HepG2 (cell line): ENCODE measurements around the gene PCDHGA6. TPM values are rescaled to one million over a fixed set of nuclear protein-coding genes. Genes with fewer than 3 reads are reported as not detected.
A peak's percentile ranks its signal among the peaks of the same experiment; 100 is the strongest.

Experiments used
- ARHGAP35 ChIP-seq: sonication (generic); formaldehyde crosslinking; IDR thresholded peaks from 2 replicates; pipeline ENCODE4 v1.9.0; 2022; ENCODE audit warnings: mild to moderate bottlenecking, inconsistent platforms, moderate library complexity, missing genetic modification reagents, borderline replicate concordance
- ELF1 ChIP-seq: sonication (generic); formaldehyde crosslinking; IDR thresholded peaks from 2 replicates; pipeline ENCODE4 v1.4.0; 2020; ENCODE audit warnings: missing genetic modification reagents
- ELF3 ChIP-seq: IDR thresholded peaks from 2 replicates; pipeline ENCODE4 v1.6.1; 2016; ENCODE audit warnings: missing genetic modification reagents, missing compliant biosample characterization
- ESRRA ChIP-seq: sonication (generic); formaldehyde crosslinking; IDR thresholded peaks from 2 replicates; pipeline ENCODE4 v1.5.1; 2020; ENCODE audit warnings: mild to moderate bottlenecking, low read depth, missing genetic modification reagents
- FOXA1 ChIP-seq, 2 experiments: fragments of 450-650 bp in 1 of 2; sonication (generic) in 1 of 2; formaldehyde crosslinking in 1 of 2; IDR thresholded peaks; 2 replicates each; pipeline versions ENCODE4 v1.4.0 to v1.6.1; 2016 to 2020; ENCODE audit warnings: missing genetic modification reagents in 1 of 2
- MXD4 ChIP-seq: IDR thresholded peaks from 2 replicates; pipeline ENCODE4 v1.6.1; 2016; ENCODE audit warnings: mild to moderate bottlenecking, missing biosample characterization, missing genetic modification reagents
- TBX2 ChIP-seq: sonication (generic); formaldehyde crosslinking; IDR thresholded peaks from 2 replicates; pipeline ENCODE4 v1.5.0; 2020; ENCODE audit warnings: missing genetic modification reagents, mild to moderate bottlenecking, borderline replicate concordance
- ZGPAT ChIP-seq: IDR thresholded peaks from 2 replicates; pipeline ENCODE4 v1.6.1; 2016; ENCODE audit warnings: mild to moderate bottlenecking
- ZNF317 ChIP-seq: sonication (generic); formaldehyde crosslinking; IDR thresholded peaks from 2 replicates; pipeline ENCODE4 v1.5.0; 2020; ENCODE audit warnings: mild to moderate bottlenecking, missing genetic modification reagents
- ZNF543 ChIP-seq: sonication (generic); formaldehyde crosslinking; IDR thresholded peaks from 2 replicates; pipeline ENCODE4 v1.4.0; 2020; ENCODE audit warnings: mild to moderate bottlenecking, missing genetic modification reagents
- ZNF552 ChIP-seq: sonication (generic); formaldehyde crosslinking; IDR thresholded peaks from 2 replicates; pipeline ENCODE4 v1.9.0; 2022; ENCODE audit warnings: missing genetic modification reagents, mild to moderate bottlenecking, borderline replicate concordance
- ZNF7 ChIP-seq: IDR thresholded peaks from 2 replicates; pipeline ENCODE4 v1.6.1; 2016; ENCODE audit warnings: missing biosample characterization, missing genetic modification reagents
- polyA plus RNA-seq, 8 experiments: library from polyadenylated mRNA; depleted of rRNA in 3 of 8; stranded (reverse) in 7 of 8; unstranded in 1 of 8; fragments of >200 nt; fragmentation: Illumina TruSeq in 4 of 8; extraction: Trizol in 4 of 8; gene quantifications; 2 replicates each; pipeline versions ENCODE4 v1.2.1 to v1.2.3, GENCODE V29; 2011 to 2016; ENCODE audit warnings: low read depth in 4 of 8, missing spikeins in 1 of 8, mixed read lengths in 1 of 8; ENCODE audit not compliant: insufficient read depth in 1 of 8
- total RNA-seq, 5 experiments: library from RNA; depleted of rRNA; stranded (reverse); fragments of >200 nt; fragmentation: Illumina TruSeq; extraction: Trizol; gene quantifications; 2 replicates each; pipeline ENCODE4 v1.2.3, GENCODE V29; 2016; ENCODE audit warnings: low read depth in 1 of 5
- TF ChIP-seq, protein P1 (sequence below): sonication (generic); formaldehyde crosslinking; IDR thresholded peaks from 2 replicates; pipeline ENCODE4 v1.4.0; 2020; ENCODE audit warnings: missing genetic modification reagents
- TF ChIP-seq, protein P2 (sequence below): sonication (generic); formaldehyde crosslinking; IDR thresholded peaks from 2 replicates; pipeline ENCODE4 v1.4.0; 2020; ENCODE audit warnings: missing genetic modification reagents

Gene PCDHGA6
- total and polyA plus RNA-seq, 2 of the 13 experiments (the other 11 are each of a cell fraction or from before 2014, with no cell fraction given) = 0.33 to 0.51 TPM

DNA sequence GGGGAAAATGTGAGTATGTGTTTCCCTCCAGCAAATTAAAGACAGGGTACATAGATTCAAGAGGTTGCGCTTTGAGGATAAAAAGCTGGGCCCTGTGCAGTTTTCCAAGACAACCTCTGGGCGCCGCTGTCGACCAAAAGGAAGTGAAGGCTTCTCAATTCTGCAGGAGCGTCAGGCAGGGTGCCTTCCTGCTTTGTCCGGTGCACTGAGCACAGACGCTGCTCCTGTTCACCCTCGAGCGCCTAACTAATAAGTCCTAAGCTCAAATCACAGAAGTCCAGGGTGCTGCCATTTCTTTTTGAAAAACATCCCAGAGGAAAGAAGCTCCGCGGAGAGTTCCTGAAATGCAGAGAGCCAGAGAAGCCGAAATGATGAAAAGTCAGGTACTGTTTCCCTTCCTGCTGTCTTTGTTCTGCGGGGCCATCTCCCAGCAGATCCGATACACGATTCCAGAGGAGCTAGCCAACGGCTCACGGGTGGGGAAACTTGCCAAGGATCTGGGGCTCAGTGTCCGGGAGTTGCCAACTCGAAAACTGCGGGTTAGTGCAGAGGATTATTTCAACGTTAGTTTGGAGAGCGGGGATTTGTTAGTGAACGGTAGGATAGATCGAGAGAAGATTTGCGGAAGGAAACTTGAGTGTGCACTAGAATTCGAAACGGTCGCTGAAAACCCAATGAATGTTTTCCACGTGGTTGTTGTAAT, 23.6 kb upstream of the PCDHGA6 start, which contains the start of gene PCDHGB1 (continued):
- TF ChIP-seq TBX2 (CRISPR knock-in tag) = 0 out of 2 replicates have a peak, but pooled peaks have one; percentile 24
- no peak for TF ChIP-seq ZNF317 (CRISPR knock-in tag)
- no peak for TF ChIP-seq ZNF543
- TF ChIP-seq, protein P1, sequence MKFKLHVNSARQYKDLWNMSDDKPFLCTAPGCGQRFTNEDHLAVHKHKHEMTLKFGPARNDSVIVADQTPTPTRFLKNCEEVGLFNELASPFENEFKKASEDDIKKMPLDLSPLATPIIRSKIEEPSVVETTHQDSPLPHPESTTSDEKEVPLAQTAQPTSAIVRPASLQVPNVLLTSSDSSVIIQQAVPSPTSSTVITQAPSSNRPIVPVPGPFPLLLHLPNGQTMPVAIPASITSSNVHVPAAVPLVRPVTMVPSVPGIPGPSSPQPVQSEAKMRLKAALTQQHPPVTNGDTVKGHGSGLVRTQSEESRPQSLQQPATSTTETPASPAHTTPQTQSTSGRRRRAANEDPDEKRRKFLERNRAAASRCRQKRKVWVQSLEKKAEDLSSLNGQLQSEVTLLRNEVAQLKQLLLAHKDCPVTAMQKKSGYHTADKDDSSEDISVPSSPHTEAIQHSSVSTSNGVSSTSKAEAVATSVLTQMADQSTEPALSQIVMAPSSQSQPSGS (CRISPR knock-in tag) = no peak
- TF ChIP-seq ESRRA (CRISPR knock-in tag) = no peak
- no peak for TF ChIP-seq ZNF552
- TF ChIP-seq ZNF7 (CRISPR knock-in tag) = peak; percentile 78
- TF ChIP-seq MXD4 (CRISPR knock-in tag) = no peak
- TF ChIP-seq ZGPAT = peak; percentile 31; the same call in 1 of the 2 replicates
- TF ChIP-seq ARHGAP35 = no peak
- TF ChIP-seq, protein P2, sequence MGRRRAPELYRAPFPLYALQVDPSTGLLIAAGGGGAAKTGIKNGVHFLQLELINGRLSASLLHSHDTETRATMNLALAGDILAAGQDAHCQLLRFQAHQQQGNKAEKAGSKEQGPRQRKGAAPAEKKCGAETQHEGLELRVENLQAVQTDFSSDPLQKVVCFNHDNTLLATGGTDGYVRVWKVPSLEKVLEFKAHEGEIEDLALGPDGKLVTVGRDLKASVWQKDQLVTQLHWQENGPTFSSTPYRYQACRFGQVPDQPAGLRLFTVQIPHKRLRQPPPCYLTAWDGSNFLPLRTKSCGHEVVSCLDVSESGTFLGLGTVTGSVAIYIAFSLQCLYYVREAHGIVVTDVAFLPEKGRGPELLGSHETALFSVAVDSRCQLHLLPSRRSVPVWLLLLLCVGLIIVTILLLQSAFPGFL = no peak
- TF ChIP-seq FOXA1 (IDR thresholded peaks at IDR 0.05) = no peak
- TF ChIP-seq FOXA1 (CRISPR knock-in tag; IDR thresholded peaks at IDR 0.05) = no peak
- TF ChIP-seq ELF3 (CRISPR knock-in tag) = peak; percentile 71
- peak; percentile 48; the same call in 1 of the 2 replicates for TF ChIP-seq ELF1 (CRISPR knock-in tag)
- TF ChIP-seq, all 625 proteins: peak for 36
